ENCODE data around the gene NECAB3. TPM values are rescaled to one million over a fixed set of nuclear protein-coding genes. Genes with fewer than 3 reads are reported as not detected.
"Not testable (repeated sequence)": the region's sequence is repeated elsewhere in the genome, so short reads cannot be mapped to it uniquely, and the experiment has no call there.

NECAB3 gene
- polyA plus RNA-seq, 1 donor: 13.3 TPM

DNA sequence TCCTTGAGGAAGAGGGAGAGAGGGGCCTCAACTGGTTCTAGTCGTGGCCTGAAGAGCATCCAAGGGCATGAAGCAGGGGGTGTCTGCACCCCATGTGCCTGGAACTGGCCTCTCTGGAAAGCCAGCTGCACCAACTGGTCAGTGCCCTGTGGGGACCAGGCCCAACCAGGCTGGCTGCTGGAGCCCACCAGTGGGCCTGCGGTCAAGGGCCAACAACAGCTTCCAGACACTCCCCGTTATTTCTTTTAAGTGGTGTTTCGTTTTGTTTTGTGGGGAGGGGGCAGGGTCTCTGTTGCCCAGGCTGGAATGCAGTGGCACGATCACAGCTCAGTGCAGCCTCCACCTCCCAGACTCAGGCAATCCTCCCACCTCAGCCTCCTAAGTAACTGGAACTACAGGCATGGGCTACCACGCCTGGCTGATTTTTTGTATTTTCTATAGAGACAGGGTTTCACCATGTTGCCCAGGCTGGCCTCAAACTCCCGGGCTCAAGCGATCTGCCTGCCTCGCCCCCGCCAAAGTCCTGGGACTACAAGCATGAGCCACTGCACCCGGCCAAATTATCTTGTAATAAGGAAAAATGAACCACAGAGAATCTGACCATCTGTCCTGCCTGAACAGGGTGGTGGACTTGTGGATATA lies 24.0 kb downstream of the NECAB3 start:
- DNase-seq: no peak

DNA sequence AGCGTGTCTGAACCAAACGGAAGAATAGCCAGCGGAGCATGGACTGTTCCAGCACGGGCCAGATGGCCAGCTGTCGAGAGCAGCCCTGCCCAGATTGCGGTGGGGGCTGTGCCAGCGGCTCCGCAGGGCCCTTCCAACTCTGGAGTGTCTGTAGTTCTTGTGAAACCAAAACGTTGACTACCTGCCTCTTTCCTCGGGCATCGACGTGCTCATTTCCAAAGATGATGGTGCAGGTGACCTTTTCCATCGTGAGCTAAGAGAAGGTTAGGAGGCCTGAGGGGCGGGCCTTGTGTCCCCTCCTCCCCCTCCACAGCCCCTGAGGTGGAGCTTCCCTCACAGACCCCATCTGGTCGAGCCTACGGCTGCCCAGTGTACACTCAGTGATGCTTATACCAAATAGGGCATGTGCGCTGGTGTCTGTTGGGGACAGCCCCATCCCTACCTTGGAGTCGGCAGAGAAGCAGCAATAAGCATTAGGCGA lies 25.0 kb downstream of the NECAB3 start:
- no peak for DNase-seq

DNA sequence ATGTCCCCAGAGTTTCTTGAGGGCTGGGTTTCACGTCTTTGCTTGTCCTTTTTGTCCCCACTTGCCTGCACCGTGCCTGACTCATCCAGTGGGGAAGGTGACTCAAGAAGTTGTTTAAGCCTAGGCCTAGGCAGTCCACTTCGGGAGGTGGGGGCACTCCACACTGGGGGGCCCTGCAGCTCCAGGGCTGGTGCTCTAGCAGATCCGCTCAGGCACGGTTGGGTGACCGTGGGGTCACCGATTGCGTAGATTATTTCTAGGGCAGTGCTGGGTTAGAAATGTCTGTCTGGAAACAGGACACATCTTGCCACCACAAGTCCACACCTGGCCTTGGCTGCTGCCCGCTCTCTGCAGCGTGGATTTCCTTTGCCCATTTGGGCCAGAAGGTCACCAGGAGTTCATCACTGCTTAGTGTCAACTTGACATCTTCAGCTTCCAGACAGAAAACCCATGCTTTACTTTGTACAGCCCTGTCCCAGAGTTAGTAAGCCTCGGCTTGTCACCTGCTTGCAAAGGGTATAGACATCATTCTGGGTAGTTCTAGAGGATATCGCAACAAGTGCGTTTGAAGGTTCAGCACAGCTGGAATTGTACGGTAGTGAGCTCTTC lies 25.7 kb downstream of the NECAB3 start:
- DNase-seq: no peak

DNA sequence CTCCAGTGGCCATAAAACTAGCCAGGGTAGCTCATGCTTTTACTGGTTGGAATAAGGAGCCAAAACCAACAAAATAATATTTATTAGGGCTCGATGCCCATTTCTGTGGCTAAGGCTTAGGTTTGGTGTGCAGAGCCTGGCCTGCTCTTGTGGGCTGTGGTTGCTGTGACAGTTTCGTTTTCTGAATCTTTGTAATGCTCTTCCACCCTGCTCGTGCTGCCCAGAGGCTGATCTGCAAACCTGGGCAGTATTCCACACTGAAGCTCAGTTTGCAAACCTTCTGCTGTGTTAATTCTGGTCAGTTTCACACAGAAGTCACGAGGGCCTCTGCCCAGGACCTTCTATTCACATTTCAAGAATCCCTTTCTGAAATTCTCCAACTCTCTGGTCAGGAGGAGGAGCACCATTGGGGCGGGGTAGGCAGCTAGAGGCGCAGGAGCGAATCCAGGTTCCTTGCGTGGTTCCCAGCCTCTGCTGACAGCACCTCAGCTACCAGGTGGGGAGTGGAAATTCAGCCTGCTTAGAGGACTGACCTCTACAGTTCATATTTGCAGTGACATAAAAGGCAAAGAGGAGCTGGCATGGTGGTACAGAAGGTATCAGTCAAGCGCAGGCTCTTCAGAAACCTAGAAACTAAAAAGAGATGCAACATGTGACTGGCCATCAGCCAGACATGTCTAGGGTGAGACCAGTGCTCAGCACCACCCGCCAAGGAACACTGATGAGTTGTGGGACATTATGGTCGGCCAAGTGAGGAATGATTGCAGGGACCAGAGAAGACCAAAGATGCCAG lies 26.4 kb downstream of the NECAB3 start:
- DNase-seq: no peak

DNA sequence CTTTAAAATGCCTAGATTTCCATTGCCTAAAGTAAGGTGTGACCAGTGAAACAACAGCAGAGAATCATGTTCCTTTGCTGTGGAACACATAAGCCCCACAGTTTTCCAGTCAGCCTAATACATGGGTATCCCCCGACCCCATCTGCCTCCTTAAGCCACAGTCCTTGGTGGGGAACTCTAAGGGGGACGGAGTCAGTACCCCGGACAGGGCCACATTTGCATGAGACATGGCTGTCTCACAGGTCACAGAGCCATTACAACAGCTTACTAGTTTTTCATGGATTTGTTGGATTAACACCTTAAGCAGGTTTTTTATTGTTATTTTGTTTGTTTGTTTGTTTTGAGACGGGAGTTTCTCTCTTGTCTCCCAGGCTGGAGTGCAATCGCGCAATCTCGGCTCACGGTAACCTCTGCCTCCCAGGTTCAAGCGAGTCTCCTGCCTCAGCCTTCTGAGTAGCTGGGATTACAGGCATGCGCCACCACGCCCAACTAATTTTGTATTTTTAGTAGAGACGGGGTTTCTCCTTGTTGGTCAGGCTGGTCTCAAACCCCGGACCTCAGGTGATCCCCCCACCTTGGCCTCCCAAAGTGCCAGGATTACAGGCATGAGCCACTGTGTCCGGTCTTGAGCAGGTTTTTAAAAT lies 27.1 kb downstream of the NECAB3 start:
- DNase-seq: not testable (repeated sequence)

DNA sequence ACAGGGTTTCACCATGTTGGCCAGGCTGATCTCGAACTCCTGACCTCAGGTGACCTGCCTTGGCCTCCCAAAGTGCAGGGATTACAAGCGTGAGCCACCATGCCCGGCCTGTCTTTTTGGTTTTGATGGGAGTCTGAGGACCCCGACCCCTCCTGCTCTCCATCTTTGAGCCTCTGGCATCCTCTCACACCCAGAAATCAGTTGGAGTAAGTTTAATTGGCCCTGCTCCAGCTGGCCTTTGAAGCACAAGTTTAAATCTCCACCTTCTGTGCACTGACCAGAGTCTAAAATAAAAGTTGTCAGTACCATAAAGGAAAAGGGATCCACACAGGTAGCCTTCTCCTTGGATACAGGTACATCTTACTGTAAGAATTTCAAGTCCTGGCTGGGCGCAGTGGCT lies 28.0 kb downstream of the NECAB3 start:
- no peak for DNase-seq

DNA sequence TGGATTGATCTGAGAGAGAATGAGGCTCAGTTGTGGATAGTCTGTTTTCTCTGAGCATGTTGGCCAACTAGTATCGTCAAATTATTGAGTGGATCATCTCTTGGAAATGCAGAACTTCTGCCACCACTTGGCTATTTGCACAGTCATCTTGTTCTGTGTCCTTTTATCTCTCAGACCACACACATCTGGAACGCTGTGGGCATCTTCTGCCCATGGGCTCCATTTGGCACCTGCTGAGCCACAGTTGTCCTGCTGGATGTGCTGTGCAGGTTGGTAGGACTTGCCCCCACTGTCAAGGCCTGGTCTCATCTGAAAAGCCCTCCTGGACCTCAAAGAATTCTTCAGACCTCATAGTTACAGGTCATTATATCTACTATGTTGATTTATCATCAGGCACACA lies 28.8 kb downstream of the NECAB3 start:
- DNase-seq: no peak

DNA sequence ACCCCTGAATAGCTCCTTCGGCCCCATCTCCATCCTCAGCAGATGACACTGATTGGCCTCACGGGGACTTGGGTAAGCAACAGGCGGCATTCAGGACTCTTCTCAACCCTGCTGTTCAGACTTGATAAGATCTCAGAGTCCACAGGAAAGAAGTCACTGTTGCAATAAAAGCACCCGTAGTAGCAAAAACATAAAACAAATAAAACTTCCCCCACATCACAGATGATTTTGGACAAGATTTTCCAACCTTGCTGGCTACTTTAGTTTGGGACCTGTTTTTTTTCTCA lies 29.2 kb downstream of the NECAB3 start:
- DNase-seq: no peak

DNA sequence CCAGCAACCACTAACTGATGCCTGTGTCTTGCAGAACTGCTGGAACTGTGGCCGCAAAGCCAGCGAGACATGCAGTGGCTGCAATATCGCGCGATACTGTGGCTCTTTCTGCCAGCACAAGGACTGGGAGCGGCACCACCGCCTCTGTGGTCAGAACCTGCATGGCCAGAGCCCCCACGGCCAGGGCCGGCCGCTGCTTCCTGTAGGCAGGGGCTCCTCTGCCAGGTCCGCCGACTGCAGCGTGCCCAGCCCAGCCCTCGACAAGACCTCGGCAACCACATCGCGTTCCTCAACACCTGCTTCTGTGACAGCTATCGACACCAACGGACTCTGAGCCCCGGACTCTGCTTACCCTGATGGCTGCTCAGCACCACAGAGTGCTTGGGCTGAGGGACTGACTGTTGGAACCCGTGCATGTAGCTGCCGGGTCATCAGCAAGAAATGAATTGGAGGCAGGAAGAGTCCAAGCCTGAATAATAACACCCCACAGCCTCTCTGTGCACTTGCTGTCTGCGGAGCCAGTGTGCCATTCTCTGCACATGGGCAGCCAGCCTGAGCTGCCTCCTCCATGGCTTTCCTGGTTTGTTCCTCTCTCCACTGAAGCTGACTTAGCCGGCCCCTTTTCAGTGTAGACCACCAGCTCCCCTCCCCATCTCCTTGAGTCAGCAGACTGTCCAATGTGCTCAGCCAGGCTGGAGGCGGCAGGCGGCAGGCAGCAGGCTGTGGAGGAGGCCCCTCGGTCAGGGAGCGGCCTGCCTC lies 29.7 kb downstream of the NECAB3 start:
- DNase-seq: no peak

DNA sequence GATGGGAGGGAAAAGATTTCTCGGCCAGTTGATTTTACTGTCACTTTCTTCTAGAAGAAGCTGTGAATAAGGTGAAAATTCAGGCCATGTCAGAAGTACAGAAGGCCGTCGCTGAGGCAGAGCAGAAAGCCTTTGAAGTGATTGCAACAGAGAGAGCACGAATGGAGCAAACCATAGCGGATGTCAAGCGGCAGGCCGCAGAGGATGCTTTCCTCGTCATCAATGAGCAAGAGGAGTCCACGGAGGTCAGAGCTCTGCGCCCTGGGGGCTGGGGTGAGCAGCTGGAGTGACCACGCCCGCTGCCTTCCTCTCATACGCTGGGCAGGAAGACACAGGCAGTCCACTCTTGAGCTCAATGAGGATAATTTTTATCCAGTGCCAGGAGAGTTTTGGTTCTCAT lies 33.9 kb downstream of the NECAB3 start:
- no peak for DNase-seq

DNA sequence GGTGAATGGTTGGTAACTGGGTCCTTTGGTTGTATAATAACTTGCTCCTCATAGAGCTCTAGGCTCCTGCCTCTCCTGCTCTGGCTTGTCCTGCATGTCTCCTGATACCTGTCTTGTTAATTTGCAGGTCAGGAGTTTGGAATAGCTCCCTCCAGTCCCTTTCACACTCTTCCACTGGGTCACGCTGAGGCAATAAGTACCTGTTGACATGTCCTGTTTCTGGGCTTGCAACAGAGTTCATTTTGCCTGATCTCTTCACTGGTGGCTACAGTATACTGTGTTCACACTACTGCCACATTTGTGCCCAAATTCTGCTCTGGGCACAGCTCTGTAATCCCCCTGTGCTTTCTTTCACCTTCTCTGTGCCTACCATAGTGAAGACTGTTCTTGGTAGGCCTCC lies 37.5 kb downstream of the NECAB3 start:
- DNase-seq: no peak

DNA sequence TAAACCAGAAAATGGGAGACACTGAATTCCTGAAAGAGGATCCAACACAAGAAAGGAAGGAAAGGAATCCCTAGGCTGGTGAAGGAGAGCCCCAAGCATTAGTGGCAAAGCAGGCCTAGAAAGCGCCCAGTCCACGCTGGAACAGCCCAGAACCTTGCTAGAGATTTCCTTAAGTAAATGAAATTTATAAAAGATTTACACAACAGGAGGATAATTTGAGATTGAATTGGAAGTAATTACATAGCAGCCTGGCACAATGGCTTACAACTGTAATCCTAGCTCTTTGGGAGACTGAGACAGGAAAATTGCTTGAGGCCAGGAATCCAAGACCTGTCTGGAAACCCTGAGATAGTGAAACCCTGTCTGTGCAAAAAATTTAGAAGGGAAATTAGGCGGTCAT lies 38.9 kb downstream of the NECAB3 start:
- DNase-seq: no peak

DNA sequence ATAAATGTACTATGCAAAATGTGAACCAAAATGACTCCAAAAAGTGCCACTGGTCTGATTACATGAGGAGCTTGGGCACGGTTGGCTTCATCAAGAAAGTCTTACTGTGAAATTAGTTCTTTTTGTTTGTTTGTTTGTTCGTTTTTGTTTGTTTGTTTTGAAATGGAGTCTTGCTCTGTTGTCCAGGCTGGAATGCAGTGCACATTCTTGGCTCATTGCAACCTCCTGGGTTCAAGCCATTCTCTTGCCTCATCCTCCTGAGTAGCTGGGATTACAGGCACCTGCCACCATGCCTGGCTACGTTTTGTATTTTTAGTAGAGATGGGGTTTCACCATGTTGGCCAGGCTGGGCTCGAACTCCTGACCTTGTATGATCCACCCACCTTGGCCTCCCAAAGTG lies 42.3 kb downstream of the NECAB3 start:
- DNase-seq: not testable (repeated sequence)

DNA sequence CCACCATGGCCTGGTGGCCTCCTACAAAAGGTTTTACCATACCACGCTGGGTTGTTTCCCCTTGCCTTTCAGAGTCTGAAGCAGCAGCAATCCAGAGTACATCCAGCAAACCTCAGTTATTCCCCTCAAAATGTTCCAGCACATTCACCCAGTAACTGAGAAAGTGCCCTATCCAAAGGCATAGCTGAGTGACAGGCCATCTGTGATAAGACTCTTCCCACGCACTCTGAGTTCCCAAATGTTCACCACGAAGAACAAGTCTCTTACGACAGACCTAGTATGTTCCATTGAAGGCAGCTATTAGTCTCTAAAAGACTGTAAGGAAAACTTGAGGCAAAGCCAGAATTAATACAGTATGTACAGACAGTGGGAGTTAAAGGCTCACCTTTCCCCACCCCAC lies 43.7 kb downstream of the NECAB3 start:
- no peak for DNase-seq

DNA sequence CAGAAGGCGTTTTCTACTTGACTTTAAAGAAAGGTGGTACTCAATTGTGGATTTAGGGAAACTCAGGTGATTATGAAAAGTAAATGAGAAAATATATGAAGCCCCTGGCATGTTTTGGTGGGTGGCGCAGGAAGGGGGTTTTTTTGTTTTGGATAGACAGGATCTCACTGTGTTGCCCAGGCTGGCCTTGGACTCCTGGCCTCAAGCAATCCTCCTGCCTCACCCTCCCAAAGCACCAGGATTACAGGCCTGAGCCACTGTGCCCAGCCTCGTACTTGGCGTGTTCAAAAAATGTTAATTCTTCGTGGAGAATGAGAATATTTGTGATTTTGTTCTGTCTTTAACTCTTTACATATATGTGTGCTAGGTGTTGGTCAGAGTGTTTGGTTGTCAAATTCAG lies 44.2 kb downstream of the NECAB3 start:
- no peak for DNase-seq

DNA sequence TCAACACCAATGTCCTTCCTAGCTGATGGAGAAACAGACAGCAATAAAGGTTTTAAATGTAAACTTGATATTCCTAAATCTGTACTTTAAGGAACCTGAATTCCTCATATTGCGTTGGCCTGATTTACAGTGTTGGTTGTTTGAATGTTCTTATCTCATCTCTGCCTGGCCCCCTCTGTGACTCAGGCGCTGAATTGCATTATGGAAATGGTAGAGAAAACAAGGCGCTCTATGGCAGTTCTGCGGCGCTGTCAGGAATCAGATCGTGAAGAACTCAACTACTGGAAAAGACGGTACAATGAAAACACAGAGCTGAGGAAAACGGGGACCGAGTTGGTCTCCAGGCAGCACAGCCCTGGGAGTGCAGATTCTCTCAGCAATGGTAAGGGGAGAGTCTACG lies 44.7 kb downstream of the NECAB3 start:
- no peak for DNase-seq

DNA sequence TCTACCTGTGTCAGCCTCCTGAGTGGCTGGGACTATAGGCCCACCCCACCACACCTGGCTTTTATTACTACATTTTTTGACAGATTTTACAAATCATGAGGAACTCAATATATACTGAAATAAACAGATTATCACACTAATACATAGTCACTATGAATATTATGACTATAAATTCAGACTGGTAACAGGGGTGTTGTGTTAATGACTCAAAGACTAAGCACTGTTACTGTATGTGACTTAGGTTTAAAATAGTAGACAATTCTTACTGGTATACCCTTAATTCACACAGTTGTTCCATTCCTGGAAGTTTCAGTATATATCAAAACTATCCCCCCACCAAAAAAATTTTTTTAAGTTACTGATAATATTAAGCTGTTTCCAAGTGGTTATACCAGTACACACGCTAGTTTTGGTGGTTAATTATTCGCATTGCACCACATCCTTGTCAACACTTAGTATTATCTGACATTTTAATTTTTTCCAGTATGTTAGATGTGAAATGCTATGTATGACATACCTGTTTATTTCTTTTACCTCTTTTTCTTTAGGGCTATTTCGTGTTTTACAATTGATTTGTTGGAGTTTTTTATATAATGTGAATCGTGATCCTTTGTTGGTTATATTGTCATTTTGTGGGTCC lies 46.5 kb downstream of the NECAB3 start:
- no peak for DNase-seq

DNA sequence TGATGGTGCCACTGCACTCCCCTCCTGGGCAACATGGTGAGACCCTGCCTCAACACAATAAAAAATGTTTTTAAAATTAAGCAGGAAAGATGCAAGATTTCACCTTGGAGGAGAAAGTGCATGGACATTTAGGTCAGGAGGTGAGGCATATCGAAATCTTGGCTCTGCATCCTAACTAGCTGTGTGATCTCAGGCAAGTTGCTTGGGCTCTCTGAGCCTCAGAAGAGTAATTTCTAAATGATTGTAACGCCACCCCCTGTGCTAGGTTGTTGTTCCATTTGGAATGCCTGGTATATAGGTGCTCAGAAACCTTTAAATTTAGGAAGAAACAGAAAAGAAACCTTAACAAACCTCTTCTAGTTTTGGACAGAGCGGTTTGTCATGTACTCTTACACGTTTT lies 48.0 kb downstream of the NECAB3 start:
- no peak for DNase-seq

DNA sequence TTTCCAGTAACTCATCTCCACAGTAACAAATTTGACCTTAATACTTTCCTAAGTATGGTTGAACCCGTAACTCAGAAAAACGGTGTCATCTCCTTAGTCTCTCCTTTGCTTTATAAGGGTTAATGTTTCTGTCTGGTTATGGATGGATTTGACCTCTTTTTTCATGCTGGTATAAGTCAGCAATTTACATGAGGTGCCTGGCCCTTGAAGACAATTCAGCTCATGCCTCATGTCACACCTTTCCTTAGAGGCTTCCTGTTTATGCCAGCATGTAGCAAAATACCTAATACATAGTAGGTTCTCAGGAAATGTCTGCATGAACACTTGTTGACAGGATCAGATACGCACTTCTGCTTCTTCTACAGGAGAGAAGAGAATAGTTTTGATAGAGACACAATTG lies 49.8 kb downstream of the NECAB3 start:
- DNase-seq: no peak

DNA sequence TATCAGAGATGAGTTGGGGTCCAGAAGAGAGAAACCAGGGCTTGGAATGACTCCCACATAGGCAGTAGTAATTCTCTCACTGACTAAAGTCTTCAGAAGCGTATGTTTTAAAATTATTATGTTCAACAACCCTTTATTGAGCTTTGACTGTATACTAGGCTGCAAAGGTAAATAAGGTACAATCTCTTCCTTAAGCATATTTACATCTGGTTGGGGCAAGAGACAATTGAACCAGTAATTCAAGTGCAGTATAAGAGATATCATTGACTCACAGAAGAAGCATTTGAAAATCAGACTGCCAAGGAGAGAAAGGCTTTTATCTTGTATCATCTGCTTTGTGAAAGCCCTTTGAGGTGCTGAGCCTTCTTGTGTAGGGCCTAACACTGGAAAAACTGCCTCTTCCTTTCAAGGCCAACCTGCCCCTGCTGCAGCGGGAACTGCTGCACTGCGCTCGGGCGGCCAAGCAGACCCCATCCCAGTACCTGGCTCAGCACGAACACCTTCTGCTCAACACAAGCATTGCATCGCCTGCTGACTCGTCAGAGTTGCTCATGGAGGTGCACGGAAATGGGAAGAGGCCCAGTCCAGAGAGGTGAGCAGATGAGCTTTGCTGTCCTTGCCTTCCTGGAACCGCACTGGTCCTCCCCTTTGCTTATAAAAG lies 51.4 kb downstream of the NECAB3 start:
- no peak for DNase-seq

DNA sequence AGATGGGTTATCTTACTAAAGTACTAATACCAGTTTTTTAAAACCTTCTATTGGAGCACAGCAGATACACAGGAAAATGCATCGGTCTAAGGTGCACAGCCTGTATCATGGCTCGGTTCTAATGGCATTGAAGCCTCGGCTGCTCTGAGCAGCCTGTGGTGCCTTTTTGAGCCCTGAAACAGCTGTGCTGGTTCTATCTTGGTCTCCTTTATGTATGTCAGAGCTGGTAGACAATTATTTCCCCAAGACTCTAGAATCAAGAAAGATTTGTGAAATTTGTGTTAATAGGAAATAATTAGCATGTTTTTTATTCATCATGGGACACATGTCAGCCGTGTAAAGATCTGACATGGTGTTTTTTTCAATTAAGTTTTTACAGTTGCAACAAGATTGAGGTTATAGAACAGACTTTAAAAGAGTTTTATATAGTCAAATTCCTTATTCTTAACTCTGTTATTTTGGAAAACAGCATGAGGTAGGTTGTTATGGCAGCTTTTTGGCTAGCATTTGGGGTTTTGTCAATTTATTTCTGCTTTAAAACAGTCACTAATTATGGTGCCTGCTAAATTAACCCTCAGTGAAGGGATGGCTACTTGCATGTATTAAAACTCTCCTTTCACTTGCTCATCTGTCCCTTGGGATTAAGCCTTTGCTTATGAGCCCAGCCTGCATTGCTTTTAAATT lies 52.4 kb downstream of the NECAB3 start:
- DNase-seq: no peak
